ENCODE data around the gene CDH23.

GRCh38 chr10:71812913-71813590, 416.3 kb downstream of the CDH23 start:
- no peak for TF ChIP-seq EP300 (IDR thresholded peaks at IDR 0.05; ENCODE audit: low read depth)
- no peak for TF ChIP-seq CTCF (IDR thresholded peaks at IDR 0.05)
- no peak for TF ChIP-seq POLR2A (IDR thresholded peaks at IDR 0.05)
- TF ChIP-seq POLR2AphosphoS5 (IDR thresholded peaks at IDR 0.05), result no peak

All from transverse colon (tissue), 4 donors.